ENCODE data around the gene TOP3B.

DNA sequence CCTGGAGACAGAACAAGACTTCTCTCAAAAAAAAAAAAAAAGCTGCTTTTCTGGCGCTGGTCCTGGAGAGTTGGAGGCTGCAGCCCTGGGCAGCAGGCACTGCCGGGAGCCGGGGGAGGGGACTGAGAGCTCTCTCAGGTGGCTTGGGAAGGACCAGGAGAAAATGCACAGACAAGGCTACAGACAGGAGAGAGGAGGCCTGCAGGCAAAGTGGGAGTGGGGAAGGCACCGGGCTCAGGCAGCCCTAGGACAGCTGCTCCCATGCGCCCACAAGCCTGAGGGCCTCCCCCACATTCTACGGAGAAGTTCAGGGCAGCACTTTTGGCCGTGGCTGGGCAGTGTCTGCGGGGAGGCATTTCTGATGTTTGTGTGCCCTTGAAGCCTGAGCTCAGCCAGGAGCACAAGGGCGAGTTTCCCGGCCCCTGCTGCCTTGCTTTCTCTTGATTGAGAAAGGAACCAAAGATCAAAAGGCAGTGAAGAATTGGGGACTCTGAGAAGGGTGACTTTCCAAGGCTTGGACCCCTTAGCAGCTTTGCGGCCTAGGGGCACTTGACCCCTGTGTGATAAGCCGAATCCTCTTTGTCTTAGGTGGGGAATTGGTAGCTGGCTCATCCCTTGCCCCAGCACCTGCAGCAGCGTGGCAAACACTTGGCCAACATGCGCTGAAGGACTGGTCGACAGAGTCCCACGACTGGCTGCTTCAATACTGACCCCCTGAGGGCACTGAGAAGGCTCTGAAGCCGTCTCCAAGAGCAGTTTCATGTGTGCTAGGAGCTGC, 65.2 kb downstream of the TOP3B start:
- TF ChIP-seq POLR2A (IDR thresholded peaks at IDR 0.05; ENCODE audit: low read depth, low read length) (no peak), PAX5 (IDR thresholded peaks at IDR 0.05; ENCODE audit: insufficient read depth, low read length, severe bottlenecking) (no peak), POLR2AphosphoS5 (IDR thresholded peaks at IDR 0.05; ENCODE audit: low read depth, low read length) (no peak), TAF1 (IDR thresholded peaks at IDR 0.05; ENCODE audit: low read depth, low read length) (no peak)
